H1 (cell line): ENCODE data around the gene LRRC4C.

Experiments used
- ASH2L ChIP-seq: fragments of 200-600, 300-600 bp; sonication (generic); IDR thresholded peaks from one replicate; pipeline ENCODE4 v1.7.1; 2017; ENCODE audit warnings: low read length
- HDAC6 ChIP-seq: IDR thresholded peaks from one replicate; pipeline ENCODE4 v1.7.1; 2012; ENCODE audit warnings: low read depth, mild to moderate bottlenecking, inconsistent platforms, low read length, moderate library complexity
- POLR2A ChIP-seq, 2 experiments: IDR thresholded peaks; 1 replicate in 1 of 2; 2 replicates in 1 of 2; pipeline ENCODE4 v1.6.1; 2011; ENCODE audit warnings: low read depth in 2 of 2, low read length in 2 of 2, mild to moderate bottlenecking in 2 of 2; ENCODE audit errors: control extremely low read depth in 1 of 2
- YY1 ChIP-seq: IDR thresholded peaks from 2 replicates; pipeline ENCODE4 v1.6.1; 2011; ENCODE audit warnings: low read depth, mild to moderate bottlenecking, low read length

GRCh38 chr11:40207416-40207815 lies 1252.0 kb downstream of the LRRC4C start:
- TF ChIP-seq YY1 (no peak), HDAC6 (no peak), ASH2L (no peak), POLR2A (IDR thresholded peaks at IDR 0.05; ENCODE audit: control extremely low read depth in 1 of 2, low read depth in 2 of 2, low read length in 2 of 2) (no peak)
